GF-D8 (cell line): Measurements from ENCODE around the gene RINL.
"Not testable (repeated sequence)": the region's sequence is repeated elsewhere in the genome, so short reads cannot be mapped to it uniquely, and the experiment has no call there.

Experiments used
- DNase-seq: peaks from one replicate; lab custom pipeline; 2025; lab: John Stamatoyannopoulos, UW

RINL gene

DNA sequence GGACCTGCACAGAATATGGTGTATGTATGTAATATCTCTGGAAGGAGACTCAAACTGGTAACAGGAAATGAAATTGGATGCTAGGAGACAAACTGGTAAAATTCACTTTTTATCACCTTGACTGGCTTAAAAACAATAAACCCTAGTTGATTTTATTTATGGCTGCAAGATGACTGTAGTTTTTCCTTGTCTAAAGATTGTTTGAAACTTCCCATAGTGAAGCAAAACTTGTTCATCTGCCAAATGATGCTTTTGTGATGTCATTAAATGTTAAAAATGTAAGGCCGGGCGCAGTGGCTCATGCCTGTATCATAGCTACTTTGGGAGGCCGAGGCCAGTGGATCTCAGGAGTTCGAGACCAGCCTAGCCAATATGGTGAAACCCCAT is 44.0 kb downstream of the RINL start:
- no peak for DNase-seq

DNA sequence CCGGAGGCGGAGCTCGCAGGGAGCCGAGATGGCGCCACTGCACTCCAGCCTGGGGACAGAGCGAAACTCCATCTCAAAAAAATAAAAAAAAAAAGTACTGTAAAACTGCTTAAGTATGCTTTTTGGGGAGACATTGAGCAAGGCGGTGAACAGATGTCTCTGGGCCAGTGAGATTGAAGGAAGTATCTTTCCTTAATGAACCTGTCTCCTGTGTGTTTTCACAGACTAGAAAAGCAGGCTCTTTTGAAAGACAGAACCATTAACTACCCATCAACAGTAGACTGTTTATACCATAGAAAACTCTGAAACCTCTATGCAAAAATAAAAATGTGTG is 45.0 kb downstream of the RINL start:
- DNase-seq: no peak

DNA sequence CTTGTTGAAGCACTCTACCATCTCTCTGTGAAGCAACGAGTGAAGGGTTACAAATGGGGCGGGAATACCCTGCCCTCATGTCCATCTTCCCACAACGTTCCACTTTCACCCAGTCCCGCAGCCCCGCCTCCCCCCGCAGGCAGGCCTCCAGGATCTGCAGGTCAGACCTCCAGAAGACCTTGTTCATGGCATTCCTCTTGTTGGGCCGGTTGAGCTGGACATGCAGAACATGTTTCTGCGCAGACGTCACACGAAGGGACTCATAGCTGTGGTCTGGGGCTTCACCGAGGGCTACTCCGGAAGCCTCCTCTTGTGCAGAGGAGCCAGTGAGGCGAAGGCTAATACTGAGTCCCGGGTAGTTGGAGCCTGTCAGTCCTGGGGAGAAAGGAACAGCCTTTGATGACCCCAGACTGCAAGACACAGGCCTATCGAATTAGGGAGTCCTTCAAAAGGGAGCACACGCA is 46.9 kb downstream of the RINL start:
- no peak for DNase-seq

DNA sequence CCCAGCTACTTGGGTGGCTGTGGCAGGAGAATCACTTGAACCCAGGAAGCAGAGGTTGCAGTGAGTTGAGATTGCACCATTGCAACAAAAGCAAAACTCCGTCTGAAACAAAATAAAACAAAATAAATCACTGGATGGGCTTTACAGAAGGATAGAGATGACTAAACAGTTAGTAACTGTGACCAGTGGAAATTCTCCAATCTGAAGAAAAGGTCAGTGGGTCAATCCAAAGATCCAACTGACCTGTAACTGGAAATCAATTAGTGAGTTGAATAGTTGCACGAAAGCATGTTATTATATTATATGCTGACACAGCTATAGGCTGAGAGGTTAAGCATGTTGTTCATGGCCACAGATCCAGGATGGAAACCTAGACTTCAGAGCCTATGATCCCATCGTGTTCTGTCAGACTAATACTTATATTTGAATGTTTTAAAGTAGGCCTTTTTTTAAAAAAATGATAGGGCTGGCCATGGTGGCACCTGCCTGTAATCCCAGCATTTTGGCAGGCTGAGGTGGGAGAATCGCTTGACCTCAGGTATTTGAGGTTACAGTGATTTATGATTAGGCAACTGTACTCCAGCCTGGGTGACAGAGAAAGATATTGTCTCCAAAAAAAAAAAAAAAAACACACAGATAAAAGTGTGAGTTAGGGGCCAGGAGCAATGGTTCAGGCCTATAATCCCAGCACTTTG is 47.9 kb downstream of the RINL start:
- DNase-seq: no peak

DNA sequence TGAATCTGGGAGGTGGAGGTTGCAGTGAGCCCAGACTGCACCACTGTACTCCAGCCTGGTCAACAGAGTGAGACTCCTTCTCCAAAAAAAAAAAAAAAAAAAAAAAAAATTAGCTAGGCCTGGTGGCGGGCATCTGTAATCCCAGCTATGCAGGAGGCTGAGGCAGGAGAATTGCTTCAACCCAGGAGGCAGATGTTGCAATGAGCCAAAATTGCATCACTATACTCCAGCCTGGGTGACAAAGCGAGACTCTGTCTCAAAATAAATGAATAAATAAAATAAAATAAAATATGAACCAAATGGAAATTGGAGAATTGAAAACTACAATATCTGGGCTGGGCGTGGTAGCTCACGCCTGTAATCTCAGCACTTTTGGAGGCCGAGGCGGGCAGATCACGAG is 48.9 kb downstream of the RINL start:
- not testable (repeated sequence) for DNase-seq

DNA sequence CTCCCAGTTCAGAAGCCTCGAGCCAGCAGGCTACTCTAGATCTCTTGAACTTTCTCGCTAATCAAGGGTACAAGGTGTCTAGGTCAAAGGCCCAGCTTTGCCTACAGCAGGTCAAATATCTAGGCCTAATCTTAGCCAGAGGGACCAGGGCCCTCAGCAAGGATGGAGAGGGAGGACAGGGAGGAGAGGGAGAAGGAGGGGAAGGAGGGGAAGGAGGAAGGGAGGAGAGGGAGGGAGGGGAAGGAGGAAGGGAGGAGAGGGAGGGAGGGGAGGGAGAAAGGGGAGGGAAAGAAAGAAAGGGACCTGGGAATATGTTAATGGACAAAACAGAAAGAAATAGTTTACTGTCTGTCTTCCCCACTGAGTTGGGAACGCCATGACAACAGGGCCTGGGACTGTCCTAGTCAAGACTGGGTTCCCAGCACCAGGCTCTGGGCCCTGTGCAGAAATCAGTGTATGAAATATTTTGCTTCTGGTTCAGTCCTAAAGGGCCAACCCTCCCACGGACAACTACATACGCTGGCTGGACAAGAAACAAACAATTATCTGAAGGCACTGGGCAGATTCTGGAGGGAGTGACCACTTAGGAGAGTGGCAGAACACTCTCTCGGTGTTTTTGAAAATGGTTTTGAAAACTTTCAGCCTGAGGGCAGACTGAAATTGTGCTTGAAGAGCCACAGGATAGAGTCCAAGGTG is 51.1 kb downstream of the RINL start:
- no peak for DNase-seq

DNA sequence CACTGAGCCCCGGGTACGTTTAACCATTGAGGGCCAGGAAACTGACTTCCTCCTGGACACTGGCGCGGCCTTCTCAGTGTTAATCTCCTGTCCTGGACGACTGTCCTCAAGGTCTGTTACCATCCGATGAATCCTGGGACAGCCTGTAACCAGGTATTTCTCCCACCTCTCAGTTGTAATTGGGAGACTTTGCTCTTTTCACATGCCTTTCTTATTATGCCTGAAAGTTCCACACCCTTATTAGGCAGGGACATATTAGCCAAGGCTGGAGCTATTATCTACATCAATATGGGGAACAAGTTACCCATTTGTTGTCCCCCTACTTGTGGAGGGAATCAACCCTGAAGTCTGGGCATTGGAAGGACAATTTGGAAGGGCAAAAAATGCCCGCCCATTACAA is 52.1 kb downstream of the RINL start:
- DNase-seq: not testable (repeated sequence)

DNA sequence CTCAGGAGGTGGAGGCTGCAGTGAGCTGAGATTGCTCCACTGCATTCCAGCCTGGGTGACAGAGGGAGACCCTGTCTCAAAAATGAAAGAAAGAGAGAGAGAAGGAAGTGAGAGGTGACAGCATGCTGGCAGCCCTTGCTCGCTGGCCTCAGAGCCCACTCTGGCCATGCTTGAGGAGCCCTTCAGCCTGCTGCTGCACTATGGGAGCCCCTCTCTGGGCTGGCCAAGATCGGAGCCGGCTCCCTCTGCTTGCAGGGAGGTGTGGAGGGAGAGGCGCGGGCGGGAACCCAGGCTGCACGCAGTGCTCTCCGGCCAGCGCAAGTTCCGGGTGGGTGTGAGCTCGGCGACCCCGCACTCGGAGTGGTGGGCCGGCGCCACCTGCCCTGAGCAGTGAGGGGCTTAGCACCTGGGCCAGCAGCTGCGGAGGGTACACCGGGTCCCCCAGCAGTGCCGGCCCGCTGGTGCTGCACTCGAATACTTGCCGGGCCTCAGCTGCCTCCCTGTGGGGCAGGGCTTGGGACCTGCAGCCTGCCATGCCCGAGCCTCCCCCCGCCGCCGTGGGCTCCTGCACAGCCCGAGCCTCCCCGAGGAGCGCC is 56.7 kb downstream of the RINL start:
- DNase-seq: not testable (repeated sequence)

DNA sequence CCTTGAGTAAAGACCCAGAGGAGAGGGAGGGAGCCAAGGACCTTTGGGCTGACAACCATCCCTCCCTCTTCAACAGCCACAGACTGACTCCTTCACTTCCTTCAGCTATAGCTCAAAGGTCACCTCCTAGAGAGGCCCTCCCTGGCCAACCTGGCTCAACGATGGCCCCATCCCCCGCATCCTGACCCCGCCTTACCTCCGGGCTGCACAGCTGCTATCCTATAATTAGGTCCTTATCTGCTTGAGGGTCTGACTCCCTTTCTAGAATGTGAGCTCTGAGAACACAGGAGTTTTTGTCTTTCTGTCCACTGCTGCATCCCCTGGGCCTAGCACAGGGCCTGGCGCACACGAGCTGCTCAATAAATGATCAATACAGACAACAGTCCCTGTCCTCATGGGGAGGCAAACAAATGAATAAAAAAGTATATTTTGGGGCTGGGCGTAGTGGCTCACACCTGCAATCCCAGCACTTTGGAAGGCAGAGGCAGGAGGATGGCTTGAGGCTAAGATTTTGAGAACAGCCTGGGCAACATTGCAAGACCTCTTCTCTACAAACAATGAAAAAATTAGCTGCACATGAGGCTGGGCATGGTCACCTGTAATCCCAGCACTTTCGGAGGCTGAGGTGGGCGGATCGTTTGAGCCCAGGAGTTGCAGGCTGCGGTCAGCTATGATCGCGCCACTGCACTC is 58.7 kb downstream of the RINL start:
- no peak for DNase-seq
